NCI-H2227 treated with DMSO at 0.1 percent for 48 hours (cell line): Measurements from ENCODE around the gene HESX1.

Experiments
- DNase-seq: peaks from one replicate; lab custom pipeline; 2025; lab: John Stamatoyannopoulos, UW

The HESX1 gene

DNA sequence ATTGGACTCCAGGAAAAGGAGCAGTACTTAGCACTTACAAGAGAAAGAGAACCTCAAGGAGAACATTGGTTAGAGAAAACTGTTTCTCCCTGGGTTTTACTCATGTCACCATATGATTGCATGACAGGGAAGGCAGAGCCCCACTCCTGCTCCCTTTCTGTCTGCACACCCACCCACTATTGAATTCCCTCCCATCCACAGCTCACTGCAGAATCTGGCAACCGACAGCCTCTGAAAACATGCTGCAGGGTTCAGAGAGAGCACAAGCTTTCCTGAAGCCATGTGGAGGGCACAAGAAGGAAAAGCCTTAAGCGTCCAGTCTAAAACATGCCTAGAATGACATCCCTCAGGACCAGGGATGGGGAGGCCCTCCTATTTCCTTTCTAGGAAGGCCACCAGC lies 31.6 kb downstream of the HESX1 start:
- DNase-seq, result no peak

DNA sequence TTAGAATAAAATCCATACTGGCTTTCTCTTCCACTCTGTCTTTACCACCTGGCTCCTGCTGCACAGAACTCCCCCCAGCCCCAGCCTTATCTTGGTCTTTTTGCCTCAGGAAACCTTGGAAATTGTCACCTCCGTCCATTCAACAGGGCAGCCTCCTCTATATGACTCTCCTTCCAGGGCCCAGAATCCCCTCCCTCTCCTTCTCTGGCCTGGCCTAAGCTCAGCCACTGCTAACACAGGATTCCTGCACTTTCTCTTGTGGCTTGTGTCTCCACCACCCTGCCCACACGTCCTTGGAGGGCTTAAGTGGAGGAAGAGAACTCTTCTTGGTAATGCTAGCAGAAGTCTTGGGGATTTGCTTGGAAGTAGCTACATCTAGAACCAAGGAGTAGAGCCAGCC lies 33.1 kb downstream of the HESX1 start:
- DNase-seq, result no peak

DNA sequence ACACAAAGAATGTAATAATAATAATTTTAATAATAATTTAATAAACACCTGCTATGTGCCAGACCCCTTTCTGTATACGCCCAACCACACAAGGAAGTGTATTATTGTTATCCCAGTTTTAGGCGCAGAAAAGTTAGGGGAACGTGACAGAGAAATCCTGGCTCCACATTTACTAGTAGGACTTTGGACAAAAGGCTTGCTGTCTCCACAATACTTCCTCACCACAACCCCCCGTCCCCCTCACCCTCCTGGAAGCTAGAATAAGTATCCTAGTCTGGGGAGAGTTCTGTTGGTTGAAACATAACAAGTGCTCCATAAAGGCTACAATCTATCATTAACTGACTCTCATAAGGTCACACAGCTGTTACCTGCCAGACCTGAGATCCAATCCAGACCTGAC lies 34.1 kb downstream of the HESX1 start:
- no peak for DNase-seq

DNA sequence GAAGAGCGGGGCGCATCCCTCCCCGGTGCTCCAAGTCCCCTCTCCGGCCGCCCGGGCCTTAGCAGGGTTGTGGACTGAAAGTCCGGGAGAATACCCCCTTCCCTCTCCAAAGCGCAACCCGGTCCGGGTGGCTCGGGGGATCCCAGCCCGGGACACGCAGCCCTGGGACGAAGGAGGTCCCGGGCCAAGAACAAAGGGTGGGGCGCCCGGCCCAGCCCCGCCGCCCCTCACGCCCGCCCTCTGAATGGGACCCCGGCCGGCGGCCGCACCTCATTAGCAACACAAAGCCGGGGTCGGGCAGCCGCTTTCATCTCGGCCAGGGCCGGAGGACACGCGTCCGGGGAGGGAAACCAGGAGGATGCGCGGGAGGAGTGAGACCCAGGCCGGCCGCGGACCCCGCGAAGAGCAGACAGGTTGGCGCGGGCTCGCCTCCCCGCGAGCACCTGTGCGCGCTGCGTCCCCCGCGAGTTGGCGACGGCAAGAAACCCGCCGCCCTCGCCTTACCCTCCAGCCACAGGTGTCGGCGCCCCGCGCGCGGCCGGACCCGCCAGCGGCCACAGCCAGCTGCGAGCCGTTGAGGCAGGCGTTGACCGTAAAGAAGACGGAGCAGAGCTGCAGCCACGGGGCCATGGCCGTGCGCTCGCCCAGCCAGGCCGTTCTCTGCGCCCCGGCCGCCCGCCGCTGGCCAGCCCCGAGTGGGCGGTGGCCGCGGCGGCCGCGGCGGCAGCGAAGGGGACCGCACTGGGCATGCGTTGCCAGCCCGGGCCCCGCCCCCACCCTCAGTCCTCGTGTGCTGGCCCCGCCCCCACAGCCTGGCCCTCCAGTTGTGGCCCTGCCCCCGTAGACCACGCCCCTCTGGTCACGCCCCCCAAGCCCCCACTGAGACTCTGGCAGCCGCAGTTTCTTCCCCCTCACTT lies 34.9 kb downstream of the HESX1 start, which contains the start of gene IL17RD:
Gene IL17RD, minus strand, starts transcription at position 697 of the 917 bp plus-strand sequence. Its CDS starts 67 bp downstream, at position 630.
- DNase-seq, result peak; percentile 81

DNA sequence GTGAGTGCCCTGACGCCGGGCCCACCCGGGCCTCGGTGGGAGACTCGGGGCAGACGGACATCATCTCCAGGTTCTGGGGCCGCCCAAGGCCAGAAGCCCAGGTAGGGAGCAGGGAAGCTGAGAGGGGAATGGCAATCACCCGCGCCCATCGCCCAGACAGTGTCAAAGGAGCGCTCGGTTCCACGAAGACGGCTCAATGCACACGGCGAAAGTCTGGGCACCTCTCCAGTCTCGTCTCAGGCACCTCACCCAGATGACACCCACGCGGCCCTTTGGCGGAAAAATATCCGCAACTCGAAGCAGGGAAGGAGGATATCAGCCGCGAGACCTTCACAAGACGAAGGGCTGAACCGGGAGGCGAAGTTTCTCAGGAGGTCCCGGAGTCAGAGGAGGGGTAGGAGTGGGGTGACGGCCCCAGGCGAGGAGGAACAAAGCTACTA lies 35.5 kb downstream of the HESX1 start:
- DNase-seq, result no peak

DNA sequence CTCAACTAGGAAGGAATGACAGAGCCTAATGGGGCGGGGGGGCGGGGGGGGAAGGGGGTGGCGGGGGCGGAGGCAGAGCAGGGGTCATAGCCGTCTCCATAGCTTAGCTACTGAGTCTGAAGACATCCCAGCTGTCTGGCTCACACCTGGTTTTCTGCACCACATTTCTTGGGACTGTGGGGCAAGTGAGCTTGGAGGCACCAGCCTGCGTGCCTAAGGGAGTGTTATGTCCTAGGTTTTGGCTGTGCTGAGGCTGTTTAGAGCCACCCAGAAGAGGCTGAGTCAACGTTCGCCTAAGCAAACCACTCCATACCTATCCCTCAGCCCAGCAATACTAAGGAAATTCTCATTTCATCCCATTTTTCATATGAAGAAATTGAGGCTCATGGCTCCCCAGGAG lies 36.0 kb downstream of the HESX1 start:
- DNase-seq, result no peak

DNA sequence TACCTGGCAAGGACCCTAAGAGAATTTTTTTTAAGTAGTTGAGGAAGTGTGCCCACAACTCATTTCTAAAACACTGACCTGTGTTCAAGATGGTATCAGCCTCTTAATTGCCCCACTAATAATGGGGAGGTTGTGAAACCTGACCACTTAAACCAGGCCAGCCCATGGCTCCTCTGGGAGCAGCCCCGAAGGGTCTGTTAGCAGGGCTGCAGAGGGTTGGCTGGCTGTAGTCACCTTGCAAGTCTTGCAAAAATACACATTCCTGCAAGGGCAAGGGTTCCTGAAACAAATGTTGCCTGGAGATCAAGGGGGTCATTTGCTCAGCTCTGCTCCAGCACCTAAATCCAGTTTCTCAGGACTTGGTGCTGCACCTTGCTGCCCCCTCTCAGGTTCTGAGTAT lies 37.9 kb downstream of the HESX1 start:
- no peak for DNase-seq

DNA sequence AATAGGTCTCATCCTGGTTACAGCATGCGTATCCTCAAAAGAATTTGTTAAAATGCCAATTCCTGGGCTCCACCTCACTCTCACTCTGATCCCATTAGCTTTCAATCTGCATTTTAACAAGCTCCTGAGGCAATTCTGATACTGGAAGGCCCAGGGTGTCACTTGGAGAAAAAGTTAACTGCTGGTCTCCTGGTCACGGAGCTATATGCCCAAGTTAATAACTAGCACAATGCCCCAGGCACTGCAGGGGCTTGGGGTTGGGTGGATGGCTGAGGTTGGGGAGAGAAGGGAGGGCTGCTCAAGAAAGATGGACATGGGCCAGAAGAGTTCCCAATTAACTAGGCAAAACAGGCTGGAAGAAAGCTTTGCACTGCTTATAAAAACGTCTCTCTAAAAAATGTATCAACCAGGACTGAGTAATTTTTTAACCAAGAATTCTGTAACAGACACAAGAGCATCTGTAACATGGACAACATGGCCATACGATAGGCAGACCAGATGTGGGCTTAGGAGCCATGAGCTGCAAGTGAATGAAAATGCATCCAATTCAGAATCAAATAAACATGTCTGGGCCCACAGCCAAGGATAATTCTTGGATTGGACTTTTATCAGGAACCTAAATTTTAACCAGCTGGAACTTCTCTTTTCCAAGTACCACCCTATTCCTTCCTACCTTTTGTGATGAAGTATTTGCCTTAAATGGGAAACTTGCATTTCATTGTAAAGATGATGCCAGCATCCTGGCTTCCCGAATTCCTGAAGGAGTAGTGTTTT lies 38.8 kb downstream of the HESX1 start:
- no peak for DNase-seq

DNA sequence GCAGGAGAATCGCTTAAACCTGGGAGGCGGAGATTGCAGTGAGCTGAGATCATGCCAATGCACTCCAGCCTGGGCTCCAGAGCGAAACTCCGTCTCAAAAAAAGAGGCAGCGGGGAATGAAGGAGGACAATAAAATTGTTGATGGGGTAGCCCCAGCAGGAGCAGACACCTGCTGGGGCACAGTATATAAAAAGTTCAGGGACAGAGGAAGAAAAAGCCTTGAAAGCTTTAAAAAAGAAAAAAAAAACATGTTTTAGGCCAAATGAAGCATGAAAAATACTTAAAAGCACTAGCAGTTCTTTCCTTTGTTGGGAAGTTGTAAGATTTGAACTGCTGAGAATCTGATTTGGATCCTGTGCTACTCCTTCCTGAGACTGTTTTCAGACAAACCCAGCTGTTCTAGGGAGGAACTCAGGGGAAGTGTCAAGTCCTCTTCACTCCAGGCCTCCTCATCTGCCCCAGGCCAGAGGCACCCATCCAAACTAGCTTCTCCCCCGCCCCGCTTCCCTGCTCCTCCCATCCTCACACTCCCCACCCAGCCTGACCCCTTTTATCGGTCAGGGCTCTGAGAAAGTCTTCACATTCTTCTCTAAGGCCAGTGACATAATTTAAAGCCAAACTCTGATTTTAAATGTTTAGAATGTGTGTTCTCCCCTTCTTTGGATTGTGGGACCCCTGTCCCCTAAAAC lies 39.6 kb downstream of the HESX1 start:
- no peak for DNase-seq

DNA sequence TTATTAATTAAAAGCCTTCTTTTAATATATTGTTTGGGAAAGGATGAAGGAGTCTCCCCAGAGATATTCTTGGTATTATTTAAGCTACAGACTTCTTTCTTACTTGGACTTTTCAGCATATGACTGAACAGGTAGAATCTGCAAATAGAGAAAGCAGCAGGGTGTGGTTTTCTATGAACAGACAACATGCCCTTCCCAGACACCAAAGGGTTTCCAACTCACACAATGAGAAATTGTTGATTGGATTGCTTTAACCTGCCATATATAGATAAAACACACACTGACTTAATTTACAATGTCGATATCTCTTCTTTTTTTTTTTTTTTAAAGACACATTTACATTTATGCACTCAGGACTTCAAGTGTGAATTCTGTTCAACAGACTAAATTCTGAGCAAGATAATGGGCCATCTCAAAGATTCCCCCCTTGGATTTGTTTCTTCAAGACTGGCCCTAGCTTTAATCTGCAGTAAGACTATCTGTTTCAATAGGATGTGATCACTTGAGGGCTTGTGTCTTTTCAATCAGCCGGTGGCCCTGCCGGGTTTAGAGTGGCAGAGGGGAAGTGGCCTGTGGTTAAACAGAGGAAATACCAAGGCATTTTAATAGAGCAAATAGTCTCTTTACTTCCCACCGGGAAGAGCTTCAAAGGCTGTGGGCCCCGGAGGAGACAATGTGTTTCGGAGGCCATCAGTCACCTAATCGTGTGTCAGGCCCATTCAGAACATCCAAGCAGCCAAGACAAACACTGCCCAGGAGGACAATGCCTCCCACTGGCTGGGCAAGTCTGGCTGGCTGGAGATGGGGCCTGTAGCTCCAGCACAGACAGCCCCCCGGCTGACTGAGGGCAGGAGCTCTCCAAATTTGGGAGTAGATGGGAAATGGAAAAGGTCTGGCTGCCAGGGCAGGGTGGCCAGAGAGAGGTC lies 40.7 kb downstream of the HESX1 start:
- DNase-seq, result no peak

DNA sequence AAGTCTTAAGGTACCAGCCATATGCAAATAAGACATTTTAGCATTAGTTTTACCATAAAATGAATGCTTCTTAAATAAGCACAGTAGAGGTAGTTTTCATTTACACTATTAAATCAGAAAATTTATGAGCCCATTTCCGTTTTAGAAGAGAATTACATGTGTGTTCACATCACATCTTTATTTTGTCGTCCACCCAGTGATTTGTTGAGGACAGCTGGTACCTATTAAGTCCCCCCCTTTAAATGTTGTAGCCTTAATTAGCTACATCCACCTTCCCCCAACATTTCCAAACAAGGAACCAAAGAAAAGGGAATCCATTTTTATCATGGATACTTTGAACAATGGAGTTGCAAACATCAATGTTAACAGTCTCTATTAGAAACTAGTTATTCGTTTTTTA lies 41.5 kb downstream of the HESX1 start:
- no peak for DNase-seq

DNA sequence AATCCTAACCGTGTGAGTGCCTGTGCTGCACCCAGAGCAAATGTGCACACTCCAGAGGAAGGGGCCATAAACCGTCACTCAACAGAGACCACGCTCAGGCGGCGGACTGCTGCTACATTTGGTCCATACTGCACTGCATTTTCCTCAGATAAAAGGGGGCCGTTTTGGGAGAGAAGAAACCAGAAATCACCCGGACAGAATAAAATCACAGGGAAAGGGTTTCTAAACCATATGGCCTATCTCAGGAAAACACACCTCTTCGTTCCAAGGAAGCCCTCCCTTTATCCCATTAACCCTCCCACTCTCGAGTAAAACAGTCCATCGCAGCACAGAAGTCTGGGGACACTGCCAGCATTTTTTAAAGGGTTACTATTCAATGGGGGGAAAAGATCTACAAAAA lies 42.2 kb downstream of the HESX1 start:
- DNase-seq, result no peak

DNA sequence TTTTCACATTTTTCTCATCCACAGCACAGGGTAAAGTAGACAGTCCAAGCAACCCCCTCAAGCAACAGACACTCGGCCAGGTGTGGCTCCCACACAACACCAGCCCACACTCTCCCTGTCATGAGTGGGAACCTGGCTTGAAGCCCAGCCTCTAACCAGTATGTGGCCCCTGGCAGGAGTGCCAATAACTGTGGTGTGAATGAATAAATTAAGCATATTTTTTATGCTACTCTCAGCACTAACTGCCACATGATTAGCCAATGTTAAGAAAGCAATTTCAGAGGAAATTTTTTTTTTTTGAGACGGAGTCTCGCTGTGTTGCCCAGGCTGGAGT lies 44.5 kb downstream of the HESX1 start:
- DNase-seq, result no peak

DNA sequence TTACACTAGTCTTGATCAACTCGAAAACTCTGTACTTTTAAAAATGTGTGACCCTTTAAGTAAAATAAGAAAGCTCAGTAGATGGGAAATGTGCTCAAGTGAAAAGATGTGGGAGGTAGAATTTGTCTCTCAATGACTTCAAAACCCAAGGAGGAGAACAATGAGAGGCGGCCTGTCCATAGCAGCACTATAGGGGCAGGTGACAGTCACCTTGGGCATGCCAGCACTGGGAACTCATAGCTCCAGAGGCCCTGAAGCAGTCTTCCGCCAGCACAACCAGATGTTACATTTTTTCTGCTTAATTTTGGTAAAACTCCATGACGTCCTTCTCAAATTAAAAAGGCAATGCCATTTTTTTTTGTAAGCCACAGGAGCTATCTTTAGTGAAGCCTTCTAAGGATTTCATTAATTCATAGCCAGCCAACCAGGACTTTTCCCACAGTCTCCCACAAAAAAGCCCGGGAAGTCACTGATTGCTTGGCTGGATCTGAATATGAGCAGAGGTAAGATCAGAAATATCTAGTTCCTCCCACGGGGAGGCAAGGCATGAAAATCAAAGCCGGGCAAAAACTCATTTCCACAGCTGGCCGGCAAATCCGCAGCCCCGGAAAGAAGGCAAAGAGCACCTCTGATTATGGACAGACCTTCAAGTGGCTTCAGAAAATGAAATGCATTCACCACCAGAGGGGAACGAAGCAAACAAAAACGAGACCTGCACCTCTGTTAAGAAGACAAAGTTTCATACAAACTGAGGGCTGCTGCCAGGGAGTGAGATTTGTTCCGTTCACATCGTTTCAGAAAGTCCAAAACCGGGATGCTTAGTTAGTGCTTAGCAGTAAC lies 45.1 kb downstream of the HESX1 start:
- no peak for DNase-seq

DNA sequence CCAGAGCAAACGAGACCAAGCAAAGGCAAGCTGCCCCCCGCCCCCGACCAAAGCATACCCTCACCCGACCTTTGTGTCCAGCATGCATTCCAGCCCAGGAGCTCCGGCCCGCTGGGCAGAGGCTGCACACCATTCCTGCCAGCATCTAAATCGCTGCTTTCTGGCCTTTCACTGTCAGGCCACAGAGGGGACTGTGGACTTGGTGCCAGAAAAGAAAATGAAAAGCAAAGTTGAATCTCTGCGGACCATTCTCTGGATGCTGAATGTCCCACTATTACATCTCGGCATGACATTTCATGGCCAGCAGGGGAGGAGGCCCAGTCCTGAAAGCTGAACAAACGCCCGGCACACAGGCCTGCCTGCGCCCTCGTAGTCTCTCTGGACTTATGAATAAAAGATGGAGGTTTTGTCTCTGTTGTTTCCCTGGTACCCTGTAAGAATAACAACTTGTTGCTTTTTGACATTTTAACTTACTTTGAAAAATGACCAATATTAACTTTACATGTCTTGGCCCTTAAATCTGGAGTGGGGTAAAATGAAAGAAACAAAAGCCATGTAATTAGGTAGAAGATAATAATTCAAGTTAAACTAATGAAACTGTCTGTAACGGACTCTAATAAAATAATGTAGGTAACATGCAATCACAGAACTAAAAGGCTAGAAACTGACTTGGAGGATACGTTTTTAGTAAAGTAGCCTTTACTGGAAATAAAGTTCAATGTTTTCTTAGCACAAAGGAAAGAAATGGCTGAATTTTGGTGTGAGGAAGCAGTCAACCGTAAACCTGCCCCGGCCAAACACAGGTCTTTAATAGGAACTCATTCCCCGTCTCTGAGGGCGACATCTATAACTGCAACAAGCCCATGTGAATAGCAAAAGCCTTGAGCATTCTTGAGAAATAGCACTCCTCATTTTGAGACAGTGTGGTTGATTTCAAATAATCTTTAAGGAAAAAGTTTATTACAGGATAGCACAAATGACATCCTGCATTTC lies 47.3 kb downstream of the HESX1 start:
- DNase-seq, result no peak

DNA sequence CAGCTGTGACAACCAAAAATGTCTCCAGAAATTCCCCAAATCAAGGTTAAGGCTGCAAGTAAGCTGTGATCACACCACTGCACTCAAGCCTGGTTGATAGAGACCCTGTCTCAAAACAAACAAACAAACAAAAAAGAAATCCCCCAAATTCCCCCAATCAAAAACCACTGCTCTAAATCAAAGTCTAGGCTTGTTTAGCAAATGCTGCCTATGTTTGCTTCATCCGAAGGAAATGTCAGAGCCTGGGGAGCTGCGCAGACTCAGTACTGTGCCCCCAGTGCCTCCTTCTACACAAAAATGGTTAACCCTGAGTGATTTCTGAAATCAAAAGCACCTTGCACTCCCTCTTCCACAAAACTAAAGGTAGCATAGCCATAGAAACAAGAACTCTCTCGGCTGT lies 48.0 kb downstream of the HESX1 start:
- no peak for DNase-seq

DNA sequence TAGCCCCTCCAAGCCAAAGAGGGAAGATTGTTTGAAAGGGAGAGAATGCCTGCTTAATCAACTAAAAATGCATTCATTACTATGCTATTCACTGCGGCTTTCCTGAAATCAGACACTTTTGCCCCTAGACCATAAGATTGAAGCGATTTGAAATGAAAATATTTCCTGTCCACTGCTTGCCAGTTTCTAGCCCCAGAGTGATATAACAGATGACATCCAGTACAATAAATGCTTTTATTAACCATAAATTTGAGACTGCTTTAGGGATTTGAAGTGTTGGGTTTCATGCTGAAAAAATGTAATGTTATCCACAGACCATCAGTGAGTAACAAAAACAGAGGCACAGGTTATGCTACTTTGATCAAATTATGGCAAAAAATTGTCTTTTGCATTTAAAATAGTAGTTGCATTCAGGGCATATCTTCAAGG lies 48.7 kb downstream of the HESX1 start:
- DNase-seq, result no peak

DNA sequence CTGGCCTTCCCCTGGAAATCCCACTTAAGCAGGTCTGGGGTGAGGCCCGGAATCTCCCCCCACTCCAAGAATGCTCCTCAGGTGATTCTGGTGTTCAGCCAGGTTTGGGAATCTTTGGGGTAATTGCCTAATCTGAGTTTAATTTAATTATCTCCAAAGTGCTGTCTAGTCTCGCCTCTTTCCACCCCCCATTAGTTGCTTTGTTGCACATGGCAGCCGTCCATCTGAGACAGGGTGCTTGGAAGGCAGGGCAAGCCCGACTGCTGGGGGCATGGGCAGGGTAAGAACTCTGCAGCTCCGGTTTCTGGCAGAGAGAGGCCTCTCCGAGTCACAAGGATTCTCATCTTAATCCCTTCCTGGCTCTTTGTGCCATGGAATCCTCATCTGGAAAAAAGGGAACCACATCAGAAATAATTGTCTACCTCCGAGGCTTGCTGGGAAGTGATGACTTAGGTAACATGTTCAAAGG lies 49.6 kb downstream of the HESX1 start:
- DNase-seq, result no peak
